GM21528 (cell line): ENCODE measurements around the gene EIF4G2.
"Not testable (repeated sequence)": the region's sequence is repeated elsewhere in the genome, so short reads cannot be mapped to it uniquely, and the experiment has no call there.

ENCODE experiments used
- ATAC-seq: cut with Tn5 transposase; IDR thresholded peaks from one replicate; pipeline ENCODE4 v1.9.1; 2021; ENCODE audit warnings: mild to moderate bottlenecking, moderate library complexity; ENCODE audit not compliant: unreplicated experiment, low FRiP score

EIF4G2 gene

GRCh38 chr11:10808553-10809372 lies at the start of gene EIF4G2:
TSS of gene EIF4G2 (minus strand) at chr11:10808926.
- ATAC-seq, result peak; percentile 93

- ATAC-seq, result peak; percentile 93
Measured at GRCh38 chr11:10857709-10858438, 49.1 kb upstream of the EIF4G2 start, which contains the start of gene ZBED5. TSS of gene ZBED5 (minus strand) at chr11:10858053. CDS start at chr11:10854945, 3,108 bp downstream.

- peak; percentile 18 for ATAC-seq
Measured at GRCh38 chr11:10857459-10857708, 48.7 kb upstream of the EIF4G2 start.

DNA sequence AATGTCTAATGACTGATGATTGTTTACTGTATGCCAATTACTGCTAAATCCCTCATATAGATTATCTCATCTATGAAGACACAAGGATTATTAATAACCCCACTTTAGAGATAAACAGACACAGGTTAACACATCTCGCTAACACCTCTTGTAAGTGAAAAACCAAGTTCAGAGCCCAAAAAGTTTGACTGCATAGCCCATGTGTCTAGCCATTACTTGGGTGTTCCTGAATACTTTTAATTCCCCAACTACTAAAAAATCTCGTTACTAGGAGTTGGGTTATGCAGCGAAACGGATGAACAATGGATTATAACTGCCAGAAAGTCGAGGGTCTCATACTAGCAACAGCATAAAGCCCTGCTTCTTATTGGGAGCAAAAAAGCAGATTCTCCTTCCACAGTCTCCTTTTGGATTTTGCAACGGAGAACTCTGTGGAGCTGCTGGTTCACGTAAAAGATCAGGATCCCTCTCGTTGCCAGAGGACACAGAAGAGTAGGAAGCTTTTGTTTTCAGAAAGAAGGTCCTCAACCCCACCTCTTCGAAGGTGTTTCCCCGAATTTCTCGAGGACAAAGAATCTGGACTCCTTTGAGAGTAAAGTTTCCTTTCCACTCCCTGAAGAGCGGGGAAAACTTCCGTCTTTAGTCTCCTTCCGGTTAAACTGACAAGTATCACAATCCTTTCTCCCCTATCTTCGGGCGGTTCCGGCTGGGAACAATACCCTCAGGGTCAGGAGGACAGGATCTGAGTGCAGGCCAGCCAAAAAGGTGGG lies 48.1 kb upstream of the EIF4G2 start:
- no peak for ATAC-seq

DNA sequence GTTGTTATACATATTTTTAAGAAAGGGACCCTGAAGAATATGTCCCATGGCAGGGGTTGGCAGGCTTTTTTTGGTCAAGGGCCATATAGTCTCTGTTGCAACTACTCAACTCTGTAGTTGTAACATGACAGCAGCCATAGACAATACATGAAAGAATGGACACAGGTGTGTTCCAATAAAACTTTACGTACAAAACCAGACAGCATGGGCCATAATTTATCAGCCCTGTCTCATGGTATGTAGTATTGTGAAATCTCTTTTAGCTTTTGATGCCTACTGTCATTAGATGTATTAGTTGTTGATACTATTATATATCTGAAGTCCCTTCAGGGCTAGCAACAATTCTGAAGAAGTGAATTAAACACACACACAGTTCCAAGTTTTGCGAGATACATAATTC lies 46.6 kb upstream of the EIF4G2 start:
- no peak for ATAC-seq

- no peak for ATAC-seq
Measured at GRCh38 chr11:10847960-10848860, 39.5 kb upstream of the EIF4G2 start.

- ATAC-seq, result no peak
Measured at GRCh38 chr11:10846660-10847059, 37.9 kb upstream of the EIF4G2 start.

GRCh38 chr11:10845589-10845988 lies 36.9 kb upstream of the EIF4G2 start:
- no peak for ATAC-seq

DNA sequence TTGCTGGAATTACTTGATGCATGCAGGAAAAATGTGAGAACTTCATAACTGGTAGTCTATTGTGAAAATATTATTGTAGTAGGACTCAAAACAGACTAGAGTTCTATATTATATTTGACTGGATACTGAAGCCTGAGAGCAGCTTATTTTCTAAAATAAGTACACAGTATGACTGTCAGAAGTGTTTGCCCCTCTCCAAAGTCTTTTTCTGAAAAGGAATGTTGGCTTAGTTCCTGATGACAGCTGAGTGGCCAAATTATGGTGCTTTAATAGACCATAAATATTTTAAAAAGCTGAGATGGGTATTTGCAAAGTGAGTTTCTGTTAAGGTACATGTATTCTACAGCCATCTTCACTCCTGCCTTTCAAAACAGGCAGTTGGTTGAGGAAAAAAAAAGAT lies 36.1 kb upstream of the EIF4G2 start:
- ATAC-seq, result no peak

GRCh38 chr11:10844356-10844755 lies 35.6 kb upstream of the EIF4G2 start:
- ATAC-seq, result no peak

- ATAC-seq, result no peak
Measured at GRCh38 chr11:10838881-10839280, 30.2 kb upstream of the EIF4G2 start.

- ATAC-seq, result no peak
Measured at GRCh38 chr11:10838083-10838482, 29.4 kb upstream of the EIF4G2 start.

DNA sequence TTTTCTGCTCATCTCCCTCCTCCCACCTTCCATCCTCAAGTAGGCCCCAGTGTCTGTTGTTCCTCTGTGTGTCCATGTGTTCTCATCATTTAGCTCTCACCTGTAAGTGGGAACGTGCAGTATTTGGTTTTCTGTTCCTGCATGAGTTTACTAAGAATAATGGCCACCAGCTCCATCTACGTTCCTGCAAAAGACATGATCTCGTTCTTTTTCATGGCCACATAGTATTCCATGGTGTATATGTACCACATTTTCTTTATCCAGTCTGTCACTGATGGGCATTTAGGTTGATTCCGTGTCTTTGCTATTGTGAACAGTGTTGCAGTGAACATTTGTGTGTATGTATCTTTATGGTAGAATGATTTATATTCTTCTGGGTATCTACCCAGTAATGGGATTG lies 28.2 kb upstream of the EIF4G2 start:
- not testable (repeated sequence) for ATAC-seq

DNA sequence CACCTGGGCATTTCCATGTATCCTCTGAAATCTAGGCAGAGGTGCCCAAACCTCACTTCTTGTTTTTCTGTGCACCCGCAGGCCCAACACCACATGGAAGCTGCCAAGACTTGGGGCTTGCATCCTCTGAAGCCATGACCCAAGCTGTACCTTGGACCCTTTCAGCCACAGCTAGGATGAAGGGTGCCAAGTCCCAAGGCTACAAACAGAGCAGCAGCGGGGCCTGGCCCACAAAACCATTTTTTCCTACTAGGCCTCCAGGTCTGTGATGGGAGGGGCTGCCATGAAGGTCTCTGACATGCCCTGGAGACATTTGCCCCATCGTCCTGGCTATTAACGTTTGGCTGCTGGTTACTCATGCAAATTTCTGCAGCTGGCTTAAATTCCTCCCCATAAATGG lies 20.4 kb upstream of the EIF4G2 start:
- no peak for ATAC-seq

GRCh38 chr11:10828402-10828801 lies 19.7 kb upstream of the EIF4G2 start:
- no peak for ATAC-seq

DNA sequence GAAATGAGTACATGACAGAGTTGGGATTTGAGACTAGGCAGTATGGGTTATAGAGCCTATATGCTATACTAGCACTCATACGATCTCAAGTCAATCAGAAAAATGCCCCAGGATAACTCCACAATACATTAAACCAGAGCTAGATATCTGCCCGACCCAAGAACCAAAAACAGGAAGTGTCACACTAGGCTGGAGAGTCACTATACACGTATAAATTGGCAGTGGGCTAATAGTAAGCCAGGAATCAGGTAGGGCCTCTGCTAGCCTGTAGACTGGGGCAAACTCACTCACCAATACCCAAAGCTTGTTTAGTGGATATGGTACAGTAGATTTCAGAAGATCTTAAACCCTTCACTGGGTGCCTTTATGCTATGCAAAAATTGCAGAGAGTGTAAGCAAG lies 16.2 kb upstream of the EIF4G2 start:
- peak; percentile 73 for ATAC-seq

GRCh38 chr11:10823152-10823579 lies 14.4 kb upstream of the EIF4G2 start:
- ATAC-seq, result no peak

DNA sequence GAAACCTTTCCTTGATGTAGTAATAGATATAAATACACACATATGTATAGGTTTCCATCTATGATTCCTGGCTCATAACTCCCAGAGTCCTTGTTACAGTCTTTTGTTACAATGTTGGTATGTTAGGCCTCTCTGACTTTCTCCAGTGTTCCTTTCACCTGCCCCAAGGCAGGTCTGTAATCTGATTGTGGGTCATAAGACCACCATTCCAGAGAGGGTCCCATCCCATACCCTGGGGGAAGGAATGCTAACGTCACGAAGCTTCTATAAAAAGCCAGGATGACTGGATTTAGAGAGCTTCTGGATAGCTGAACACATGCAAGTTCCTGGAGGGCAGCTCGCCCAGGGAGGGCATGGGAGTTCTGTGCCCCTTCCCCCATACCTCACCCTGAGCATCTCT lies 13.8 kb upstream of the EIF4G2 start:
- ATAC-seq, result not testable (repeated sequence)

- ATAC-seq, result no peak
Measured at GRCh38 chr11:10818594-10818993, 9.9 kb upstream of the EIF4G2 start.

GRCh38 chr11:10813945-10814344 lies 5.2 kb upstream of the EIF4G2 start:
- ATAC-seq, result no peak
